Activated T-cell treated with anti-CD3 and anti-CD28 coated beads, Interleukin-2, amount 50 U/mL, for 48 hours (primary cell): ENCODE data around the gene SDK1.

Experiments
- DNase-seq, 2 experiments: peaks; one replicate each; pipeline ENCODE4 v3.0.0-alpha.2; 2020

SDK1 gene

DNA sequence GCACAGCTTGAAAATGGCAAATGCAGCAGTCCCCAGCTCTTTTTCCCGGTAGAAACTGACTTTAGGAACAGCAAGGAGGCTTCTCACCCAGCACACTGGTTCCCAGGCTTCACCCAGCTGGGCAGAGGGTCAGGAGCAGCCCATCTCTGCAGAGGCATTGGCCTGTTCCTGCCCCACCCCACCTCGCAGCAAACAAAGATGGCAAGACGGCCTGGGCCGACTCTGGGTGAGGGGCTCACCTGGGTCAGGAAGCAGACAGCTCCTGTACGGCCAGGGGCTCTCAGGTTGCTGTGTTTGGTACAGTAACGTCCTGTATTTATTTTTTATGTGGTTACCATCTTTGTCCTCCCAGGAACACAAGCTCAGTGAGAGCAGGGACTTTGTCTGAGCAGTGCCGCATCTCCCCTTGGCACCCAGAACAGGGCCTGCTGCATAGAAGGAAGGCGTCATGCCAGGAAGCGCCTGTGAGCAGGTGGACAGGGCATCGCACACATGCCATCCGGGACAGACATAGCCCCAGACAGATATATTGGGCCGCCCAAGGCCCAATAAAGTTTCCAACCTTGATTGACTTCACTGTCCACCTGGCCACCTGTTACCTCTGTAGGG is 796.1 kb downstream of the SDK1 start:
- DNase-seq, result peak; percentile 21 to 28

DNA sequence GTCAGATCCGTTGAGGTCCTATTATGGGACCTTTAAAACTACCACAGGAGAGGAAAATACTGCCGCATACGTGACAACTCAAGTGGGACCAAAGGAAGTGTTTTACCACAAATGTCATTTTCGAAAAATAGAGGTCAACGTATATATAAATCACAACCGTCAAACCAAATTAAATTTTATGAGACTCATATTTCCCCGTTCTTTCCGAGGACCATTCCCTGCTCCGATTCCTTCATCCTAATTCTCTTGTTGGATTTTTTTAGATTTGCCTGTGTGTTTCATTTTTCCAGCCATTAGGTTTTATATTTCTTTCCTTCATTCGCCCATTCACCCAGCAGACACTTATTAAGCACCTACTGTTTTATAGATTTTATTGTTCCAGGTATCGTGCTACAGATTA is 797.1 kb downstream of the SDK1 start:
- DNase-seq, result no peak

GRCh38 chr7:4099651-4100050 is 798.6 kb downstream of the SDK1 start:
- no peak for DNase-seq

GRCh38 chr7:4100148-4100547 is 799.1 kb downstream of the SDK1 start:
- no peak for DNase-seq

DNA sequence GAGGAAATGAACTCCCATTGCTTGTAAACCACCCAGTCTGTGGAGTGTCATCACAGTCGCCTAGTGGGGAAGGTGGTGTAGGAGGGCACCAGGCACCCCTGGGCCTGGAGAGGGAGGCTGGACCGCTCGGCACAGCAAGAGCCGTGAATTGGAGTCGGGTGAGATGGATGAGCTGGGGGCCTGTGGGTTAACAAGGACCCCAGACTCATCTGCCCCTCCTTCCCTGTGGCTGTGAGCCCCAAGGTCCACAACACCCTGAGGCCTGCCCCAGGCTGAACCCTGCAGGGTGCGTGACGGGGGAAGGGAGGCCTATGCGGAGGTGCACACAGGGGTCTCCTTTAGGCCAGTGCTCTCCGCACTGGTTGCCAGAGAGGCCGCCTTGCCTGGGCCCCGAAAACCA is 799.6 kb downstream of the SDK1 start:
- no peak for DNase-seq

DNA sequence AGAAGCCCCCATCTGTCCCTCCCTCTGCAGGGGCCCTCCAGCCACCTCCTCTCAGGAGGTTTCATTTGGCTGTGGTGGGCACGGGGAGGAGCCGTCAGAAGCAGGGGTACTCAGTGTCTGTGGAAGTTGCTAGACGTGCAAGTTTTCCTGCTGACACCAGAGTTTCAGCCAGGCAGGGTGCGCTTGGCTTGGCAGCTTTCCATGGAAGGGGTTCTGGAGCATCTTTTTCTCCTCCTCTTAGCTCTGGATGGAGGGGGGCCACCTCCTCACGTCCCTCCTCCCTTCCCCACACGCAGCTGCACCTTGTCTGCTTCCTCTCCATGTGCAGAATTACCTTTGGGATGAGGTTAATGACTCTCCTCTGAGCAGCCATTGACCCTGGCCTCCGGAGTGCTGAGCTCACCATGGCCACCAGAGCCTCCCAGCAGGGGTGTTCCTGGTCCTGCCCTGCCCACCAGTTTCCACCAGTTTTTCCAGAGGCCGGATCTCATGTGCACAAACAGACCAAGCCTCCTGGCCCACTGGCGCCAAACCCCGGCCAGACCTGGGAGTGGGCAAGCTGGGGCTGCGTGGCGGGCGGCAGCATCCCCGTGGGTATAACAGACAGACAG is 801.3 kb downstream of the SDK1 start:
- DNase-seq, result no peak

DNA sequence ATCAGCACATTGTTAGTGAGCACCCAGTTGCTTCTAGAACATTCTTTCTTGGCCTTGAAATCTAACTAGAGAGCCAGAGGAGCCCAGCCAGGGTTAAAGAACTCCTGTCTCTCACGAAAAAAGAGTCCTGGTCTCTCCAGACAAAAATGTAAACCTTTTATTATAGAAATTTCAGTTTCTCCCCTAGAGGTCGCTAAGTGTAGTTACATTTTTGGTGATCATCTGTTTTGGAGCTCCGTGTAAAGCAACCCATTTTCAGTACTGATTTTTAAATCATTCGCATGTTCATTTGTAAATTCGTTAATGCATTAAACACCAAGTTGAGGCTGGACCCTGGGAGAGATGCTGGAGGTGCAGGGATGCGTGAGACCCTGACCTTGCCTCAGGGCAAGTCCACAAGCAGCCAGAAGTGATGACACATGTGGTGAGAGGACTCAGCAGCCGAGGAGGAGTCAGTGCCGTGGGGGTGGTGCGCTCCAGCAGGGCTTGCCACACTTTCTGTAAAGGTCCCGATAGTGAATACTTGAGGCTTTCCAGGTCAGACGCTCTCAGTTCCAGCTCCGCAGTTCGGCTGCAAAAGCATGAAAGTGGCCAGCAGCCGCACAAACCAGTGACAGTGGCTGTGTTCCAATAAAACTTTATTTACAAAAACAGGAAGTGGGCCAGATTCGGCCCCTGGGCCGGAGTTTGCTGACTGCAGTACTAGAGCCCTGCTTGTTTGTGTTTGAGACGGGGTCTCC is 802.5 kb downstream of the SDK1 start:
- no peak for DNase-seq

DNA sequence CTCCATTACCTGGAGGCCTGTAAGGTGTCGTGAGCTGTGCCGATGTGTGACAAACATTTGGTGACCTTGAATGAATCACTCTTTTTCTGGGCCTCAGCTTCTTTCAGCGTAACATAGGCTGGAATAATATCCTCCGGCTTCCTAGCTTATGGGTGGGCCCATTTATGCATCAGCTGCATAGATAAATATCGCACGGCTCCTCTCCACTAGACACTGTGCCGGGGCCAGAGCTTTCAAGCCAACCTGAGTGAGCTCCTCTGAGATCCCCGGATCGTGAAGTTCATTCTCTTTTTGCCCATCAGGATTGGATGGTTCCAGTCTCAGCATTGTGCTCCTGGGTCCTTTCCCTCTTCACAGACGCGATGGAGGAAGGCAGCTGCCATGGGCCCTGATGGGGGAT is 806.8 kb downstream of the SDK1 start:
- DNase-seq, result no peak

GRCh38 chr7:4108951-4109350 is 807.9 kb downstream of the SDK1 start:
- no peak for DNase-seq

DNA sequence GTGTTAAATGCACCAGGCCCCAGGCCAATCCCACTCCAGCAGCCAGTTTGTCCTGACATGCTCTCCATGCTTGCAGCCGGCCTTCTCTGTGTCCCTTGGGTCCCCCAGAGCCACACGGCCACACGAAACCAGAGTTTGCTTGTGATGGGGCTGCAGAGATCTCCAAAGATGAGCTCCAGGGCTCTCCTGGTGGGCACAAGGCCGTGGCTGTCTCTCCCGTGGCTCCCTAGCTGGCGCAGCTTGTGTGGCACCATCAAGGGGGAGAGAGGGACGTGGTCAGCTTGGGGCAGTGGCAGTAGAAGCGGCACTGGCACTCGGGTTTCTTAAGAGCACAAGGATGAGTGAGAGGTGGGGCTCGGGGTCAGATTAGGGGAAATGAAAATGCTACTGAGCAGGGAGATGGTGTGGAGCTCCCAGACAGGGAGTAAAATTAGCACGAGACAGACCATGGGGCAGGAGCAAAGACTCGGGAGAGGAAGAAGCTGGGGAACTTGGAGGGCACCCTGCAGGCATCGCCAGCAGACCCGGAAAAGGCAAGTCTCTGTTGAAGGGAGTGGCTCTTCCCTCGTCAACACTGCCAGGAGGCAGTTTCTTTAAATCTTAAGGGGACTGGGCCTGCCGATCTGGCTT is 808.5 kb downstream of the SDK1 start:
- no peak for DNase-seq

GRCh38 chr7:4110438-4110837 is 809.4 kb downstream of the SDK1 start:
- DNase-seq, result no peak

DNA sequence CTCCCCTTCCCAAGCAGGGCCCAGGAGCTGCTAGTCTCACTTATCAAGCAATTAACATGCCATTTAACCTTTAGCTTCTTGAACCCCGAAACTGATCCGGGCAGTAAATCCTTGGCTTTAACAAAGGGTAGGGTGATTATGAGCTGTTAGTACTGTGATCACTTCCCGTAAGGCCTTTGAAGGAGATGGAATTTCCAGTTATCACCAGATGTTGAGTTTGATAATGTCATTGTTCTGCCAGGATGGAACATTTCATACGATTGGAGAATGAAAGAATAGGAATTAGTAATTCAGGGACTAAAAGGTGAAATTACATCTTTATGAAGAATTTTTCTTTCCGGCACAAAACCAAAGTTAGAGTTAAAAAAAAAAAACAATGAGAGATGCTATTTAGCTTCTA is 810.1 kb downstream of the SDK1 start:
- DNase-seq, result no peak

DNA sequence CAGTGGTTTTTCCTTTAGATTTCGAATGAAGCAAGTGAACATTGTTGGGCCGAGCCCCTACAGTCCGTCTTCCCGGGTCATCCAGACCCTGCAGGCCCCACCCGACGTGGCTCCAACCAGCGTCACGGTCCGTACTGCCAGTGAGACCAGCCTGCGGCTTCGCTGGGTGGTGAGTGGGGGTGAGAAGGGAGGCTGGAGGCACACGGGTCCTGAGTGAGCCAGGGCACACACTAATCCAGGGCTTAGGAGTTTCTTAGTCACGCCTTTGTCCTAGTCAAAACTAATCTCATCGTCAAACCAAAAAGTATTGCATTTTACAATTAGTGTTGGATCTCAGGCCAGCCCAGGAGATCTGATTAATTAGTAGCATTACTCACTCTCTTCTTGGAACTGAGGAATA is 812.2 kb downstream of the SDK1 start:
- no peak for DNase-seq

- DNase-seq, result no peak
These were observed 812.9 kb downstream of the SDK1 start for GRCh38 chr7:4113976-4114375.

GRCh38 chr7:4115442-4115841 is 814.4 kb downstream of the SDK1 start:
- DNase-seq, result no peak

DNA sequence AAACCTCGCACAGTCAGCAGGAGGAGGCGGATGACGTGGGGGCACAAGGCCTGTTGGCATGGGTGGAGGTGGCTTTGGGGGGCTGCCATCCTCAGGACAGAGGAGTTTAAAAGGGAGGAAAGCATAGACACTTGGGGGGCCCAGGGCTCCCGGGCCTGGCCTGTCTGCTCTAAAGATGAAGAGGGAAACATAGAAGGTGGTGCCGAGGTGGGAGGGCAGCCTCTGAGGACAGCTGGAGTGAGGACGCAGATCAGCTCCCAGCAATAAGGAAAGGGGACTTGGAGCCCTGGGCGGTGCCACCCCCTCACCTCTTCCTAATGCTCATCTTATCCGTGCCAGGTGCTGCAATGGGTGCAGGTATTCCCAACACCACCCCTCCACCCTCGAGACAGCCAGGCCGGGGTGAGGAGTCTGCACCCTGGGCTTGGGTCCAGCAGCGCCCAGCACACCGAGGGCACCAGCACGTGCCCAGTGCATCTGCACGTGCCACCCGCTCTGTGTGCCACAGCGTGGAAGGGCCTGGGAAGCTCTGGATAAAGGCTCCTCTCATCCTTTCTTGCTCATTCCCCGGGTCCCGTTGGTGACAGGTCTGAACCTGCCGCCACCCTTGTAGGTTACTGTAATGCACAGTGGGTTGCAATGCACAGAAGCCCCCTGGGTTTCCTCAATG is 815.0 kb downstream of the SDK1 start:
- no peak for DNase-seq

DNA sequence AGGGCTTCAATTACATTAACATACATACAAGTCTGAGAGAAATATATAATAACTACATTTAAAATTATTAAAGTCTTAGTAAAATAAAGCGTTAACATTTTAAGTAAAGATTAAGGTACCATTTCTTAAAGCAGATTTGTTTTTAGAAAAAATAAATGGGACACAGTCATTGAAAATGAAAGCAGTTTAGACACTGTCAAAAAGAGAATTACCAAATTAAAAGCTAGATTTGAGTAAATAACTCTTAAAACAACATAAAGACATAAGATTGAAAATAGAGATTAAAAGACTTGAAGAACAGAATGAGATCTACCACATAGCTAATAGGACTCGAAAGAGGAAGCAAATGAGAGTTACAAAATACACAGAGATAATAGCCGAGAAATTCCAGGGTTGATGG is 818.8 kb downstream of the SDK1 start:
- DNase-seq, result no peak

- DNase-seq, result no peak
These were observed 822.3 kb downstream of the SDK1 start for GRCh38 chr7:4123346-4123745.

DNA sequence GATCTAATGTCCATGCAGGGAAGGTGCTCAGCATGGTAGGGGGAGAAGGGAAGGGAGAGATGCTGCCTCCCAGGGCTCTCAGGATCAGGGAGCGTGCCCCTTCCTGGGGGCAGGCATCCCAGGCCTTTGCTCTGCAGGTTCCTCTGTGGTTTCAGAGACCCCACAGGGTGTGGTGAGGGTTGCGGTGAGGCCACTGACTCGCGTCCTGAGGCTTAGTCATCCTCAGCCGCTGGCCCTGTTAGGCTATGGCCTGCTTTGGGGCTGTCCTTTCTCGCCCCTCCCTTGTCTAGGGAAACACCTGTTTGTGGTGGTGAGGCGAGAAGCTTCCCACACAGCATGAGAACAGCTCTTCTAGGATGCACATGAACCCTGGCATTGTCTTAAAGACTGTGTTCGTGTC is 822.8 kb downstream of the SDK1 start:
- no peak for DNase-seq

GRCh38 chr7:4124556-4125477 is 823.8 kb downstream of the SDK1 start:
- no peak for DNase-seq

GRCh38 chr7:4127909-4128560 is 827.0 kb downstream of the SDK1 start:
- no peak for DNase-seq
